H9 (cell line): ENCODE measurements around the gene FXN. TPM values are rescaled to one million over a fixed set of nuclear protein-coding genes. Genes with fewer than 3 reads are reported as not detected.

Experiments
- DNase-seq: peaks from one replicate; pipeline ENCODE4 v3.0.0-alpha.2; 2017
- H2AFZ ChIP-seq: one replicate; pipeline ENCODE4 v1.6.1; 2013; ENCODE audit warnings: mild to moderate bottlenecking, low read length, control low read depth, moderate library complexity
- H2AK5ac ChIP-seq: 2 replicates; pipeline ENCODE4 v1.6.1; 2013; ENCODE audit warnings: low read length, control low read depth, mixed read lengths; ENCODE audit not compliant: insufficient read length
- H2BK120ac ChIP-seq: one replicate; pipeline ENCODE4 v1.6.1; 2013; ENCODE audit warnings: low read depth, mild to moderate bottlenecking, low read length, control low read depth, inconsistent platforms; ENCODE audit not compliant: poor library complexity, severe bottlenecking
- H2BK12ac ChIP-seq: 2 replicates; pipeline ENCODE4 v1.6.1; 2013; ENCODE audit warnings: low read length, control low read depth, mixed read lengths, low read depth; ENCODE audit not compliant: insufficient read length
- H2BK15ac ChIP-seq: 2 replicates; pipeline ENCODE4 v1.6.1; 2013; ENCODE audit warnings: low read depth, low read length, control low read depth
- H2BK20ac ChIP-seq: one replicate; pipeline ENCODE4 v1.6.1; 2013; ENCODE audit warnings: low read depth, mild to moderate bottlenecking, low read length, control low read depth, inconsistent platforms; ENCODE audit not compliant: poor library complexity, severe bottlenecking
- H2BK5ac ChIP-seq: 2 replicates; pipeline ENCODE4 v1.6.1; 2013; ENCODE audit warnings: low read length, control low read depth, mixed read lengths; ENCODE audit not compliant: insufficient read length
- H3K14ac ChIP-seq: 2 replicates; pipeline ENCODE4 v1.6.1; 2013; ENCODE audit warnings: low read length, control low read depth; ENCODE audit not compliant: insufficient read depth
- H3K18ac ChIP-seq: 2 replicates; pipeline ENCODE4 v1.6.1; 2013; ENCODE audit warnings: low read depth, mild to moderate bottlenecking, mixed read lengths, low read length, control low read depth; ENCODE audit not compliant: insufficient read length
- H3K23ac ChIP-seq: 2 replicates; pipeline ENCODE4 v1.6.1; 2013; ENCODE audit warnings: low read length, control low read depth, mixed read lengths, low read depth; ENCODE audit not compliant: insufficient read length
- H3K23me2 ChIP-seq: 2 replicates; pipeline ENCODE4 v1.6.1; 2013; ENCODE audit warnings: low read depth, mild to moderate bottlenecking, mixed read lengths, low read length, control low read depth; ENCODE audit not compliant: insufficient read length, poor library complexity, severe bottlenecking
- H3K27ac ChIP-seq: 2 replicates; pipeline ENCODE4 v1.5.1; 2013; ENCODE audit warnings: low read length, control low read depth, mixed read lengths, low read depth; ENCODE audit not compliant: insufficient read length
- H3K27me3 ChIP-seq: 2 replicates; pipeline ENCODE4 v1.6.1; 2013; ENCODE audit warnings: low read length, control low read depth, inconsistent platforms; ENCODE audit not compliant: insufficient read depth
- H3K4ac ChIP-seq: 2 replicates; pipeline ENCODE4 v1.6.1; 2013; ENCODE audit warnings: low read depth, mild to moderate bottlenecking, control low read depth, inconsistent platforms, low read length, moderate library complexity
- H3K4me1 ChIP-seq: 2 replicates; pipeline ENCODE4 v1.6.1; 2013; ENCODE audit warnings: low read length, control low read depth, inconsistent platforms; ENCODE audit not compliant: insufficient read depth
- H3K4me2 ChIP-seq: 2 replicates; pipeline ENCODE4 v1.6.1; 2013; ENCODE audit warnings: low read length, control low read depth, mixed read lengths; ENCODE audit not compliant: insufficient read length, insufficient read depth
- H3K56ac ChIP-seq: 2 replicates; pipeline ENCODE4 v1.6.1; 2013; ENCODE audit warnings: low read depth, mild to moderate bottlenecking, mixed read lengths, low read length, control low read depth; ENCODE audit not compliant: insufficient read length
- H3K79me1 ChIP-seq: 2 replicates; pipeline ENCODE4 v1.6.1; 2013; ENCODE audit warnings: low read depth, mild to moderate bottlenecking, moderate library complexity, low read length, control low read depth, inconsistent platforms; ENCODE audit not compliant: insufficient read depth, poor library complexity, severe bottlenecking
- H3K79me2 ChIP-seq: 2 replicates; pipeline ENCODE4 v1.6.1; 2013; ENCODE audit warnings: low read length, control low read depth, inconsistent platforms; ENCODE audit not compliant: insufficient read depth
- H3K9ac ChIP-seq: 2 replicates; pipeline ENCODE4 v1.6.1; 2013; ENCODE audit warnings: low read length, control low read depth, mixed read lengths; ENCODE audit not compliant: insufficient read length; ENCODE audit errors: extremely low read depth
- H3K9me3 ChIP-seq: one replicate; pipeline ENCODE4 v1.6.1; 2013; ENCODE audit warnings: low read depth, low read length, inconsistent platforms; ENCODE audit not compliant: control insufficient read depth
- H3T11ph ChIP-seq: one replicate; pipeline ENCODE4 v1.6.1; 2013; ENCODE audit warnings: mild to moderate bottlenecking, low read length, control low read depth, inconsistent platforms
- H4K20me1 ChIP-seq: one replicate; pipeline ENCODE4 v1.6.1; 2013; ENCODE audit not compliant: control insufficient read depth, insufficient read length, insufficient read depth
- H4K5ac ChIP-seq: 2 replicates; pipeline ENCODE4 v1.6.1; 2013; ENCODE audit warnings: low read depth, mild to moderate bottlenecking, mixed read lengths, low read length, control low read depth; ENCODE audit not compliant: insufficient read length
- H4K8ac ChIP-seq: replicated peaks from 2 replicates; pipeline ENCODE4 v1.6.1; 2013; ENCODE audit warnings: low read length, control low read depth, mixed read lengths, low read depth; ENCODE audit not compliant: insufficient read length
- H4K91ac ChIP-seq: 2 replicates; pipeline ENCODE4 v1.6.1; 2013; ENCODE audit warnings: low read depth, mild to moderate bottlenecking, moderate library complexity, mixed read lengths, low read length, control low read depth; ENCODE audit not compliant: insufficient read length
- H3K27ac Mint-ChIP-seq, 3 experiments: 2 replicates in 2 of 3; 3 replicates in 1 of 3; pipeline ENCODE4 v1.8.0; 2020 to 2021; ENCODE audit warnings: mixed read lengths in 3 of 3, mild to moderate bottlenecking in 1 of 3, moderate library complexity in 1 of 3
- H3K27me3 Mint-ChIP-seq: 2 replicates; pipeline ENCODE4 v1.8.0; 2021; ENCODE audit warnings: low read depth, mild to moderate bottlenecking, moderate library complexity, mixed read lengths
- H3K36me3 Mint-ChIP-seq, 3 experiments: 2 replicates in 2 of 3; 3 replicates in 1 of 3; pipeline ENCODE4 v1.8.0; 2020 to 2021; ENCODE audit warnings: low read depth in 3 of 3, mixed read lengths in 3 of 3; ENCODE audit not compliant: insufficient read depth in 1 of 3
- H3K4me1 Mint-ChIP-seq, 2 experiments: 2 replicates each; pipeline ENCODE4 v1.8.0; 2020; ENCODE audit warnings: mixed read lengths in 2 of 2
- H3K4me3 Mint-ChIP-seq, 2 experiments: 2 replicates in 1 of 2; 3 replicates in 1 of 2; pipeline ENCODE4 v1.8.0; 2020 to 2021; ENCODE audit warnings: mild to moderate bottlenecking in 2 of 2, mixed read lengths in 2 of 2, moderate library complexity in 1 of 2
- H3K9me3 Mint-ChIP-seq, 2 experiments: 2 replicates in 1 of 2; 3 replicates in 1 of 2; pipeline ENCODE4 v1.8.0; 2020; ENCODE audit warnings: mild to moderate bottlenecking in 2 of 2, mixed read lengths in 2 of 2, moderate library complexity in 1 of 2
- WGBS: extraction: QIAGEN DNeasy Blood & Tissue Kit; methylation state at CpG from one replicate; pipeline ENCODE4 v1.1.7; 2013; ENCODE audit warnings: missing lambda C conversion rate, low lambda C conversion rate, mixed read lengths; ENCODE audit not compliant: insufficient read length; ENCODE audit errors: extremely low coverage; 5-methylcytosine and 5-hydroxymethylcytosine counted together
- total RNA-seq: library from RNA; stranded (reverse); gene quantifications from 2 replicates; pipeline ENCODE4 v1.2.1, GENCODE V29; 2021
- TF ChIP-seq, protein P1 (sequence below): fragments of 200-600 bp; sonication (generic); conservative IDR thresholded peaks from 3 replicates; pipeline ENCODE4 v1.8.0; 2021; ENCODE audit warnings: antibody characterized with exemption, mild to moderate bottlenecking

FXN gene
- total RNA-seq, 1 experiment from 2014 or later: 34.4 TPM

DNA sequence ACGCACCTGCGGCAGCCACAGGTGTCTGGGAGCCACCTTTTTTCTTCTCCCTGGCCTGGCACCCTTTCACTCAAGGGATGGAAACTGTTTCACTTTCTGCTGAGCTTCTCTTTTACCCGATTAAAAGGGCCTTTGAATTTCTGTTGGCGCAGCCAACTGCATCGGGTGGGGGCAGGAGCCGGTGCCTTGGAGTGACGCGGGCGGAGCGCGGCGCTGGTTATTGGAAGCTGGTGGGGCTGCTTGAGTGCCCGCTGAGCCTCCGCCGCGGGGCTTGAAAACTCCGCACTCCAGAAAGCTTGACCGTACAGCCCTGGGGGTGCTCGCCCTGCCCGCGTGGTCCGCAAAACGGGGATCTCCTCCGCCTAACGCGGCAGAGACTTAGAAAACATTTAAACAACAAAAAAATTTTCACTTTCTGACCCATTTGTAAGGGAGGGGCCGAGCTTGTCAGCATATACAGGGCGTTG, 86.6 kb downstream of the FXN start:
- H3K79me1 ChIP-seq: no peaks in the 10 kb centered on the region
- H3K4me1 Mint-ChIP-seq: peaks cover 18 to 20% of the 10 kb centered on the region in 2 experiments
- no peak overlapping the region for H2BK120ac ChIP-seq
- peak overlapping the region; percentile 93 to 95 for H3K4me3 Mint-ChIP-seq
- H2AFZ ChIP-seq: no peak overlapping the region
- H3K23me2 ChIP-seq: peaks cover 15% of the 10 kb centered on the region
- H3K27me3 ChIP-seq: no peaks in the 10 kb centered on the region
- peaks cover 3% of the 10 kb centered on the region; the same call in 1 of the 2 replicates for H3K79me2 ChIP-seq
- TF ChIP-seq, protein P1, sequence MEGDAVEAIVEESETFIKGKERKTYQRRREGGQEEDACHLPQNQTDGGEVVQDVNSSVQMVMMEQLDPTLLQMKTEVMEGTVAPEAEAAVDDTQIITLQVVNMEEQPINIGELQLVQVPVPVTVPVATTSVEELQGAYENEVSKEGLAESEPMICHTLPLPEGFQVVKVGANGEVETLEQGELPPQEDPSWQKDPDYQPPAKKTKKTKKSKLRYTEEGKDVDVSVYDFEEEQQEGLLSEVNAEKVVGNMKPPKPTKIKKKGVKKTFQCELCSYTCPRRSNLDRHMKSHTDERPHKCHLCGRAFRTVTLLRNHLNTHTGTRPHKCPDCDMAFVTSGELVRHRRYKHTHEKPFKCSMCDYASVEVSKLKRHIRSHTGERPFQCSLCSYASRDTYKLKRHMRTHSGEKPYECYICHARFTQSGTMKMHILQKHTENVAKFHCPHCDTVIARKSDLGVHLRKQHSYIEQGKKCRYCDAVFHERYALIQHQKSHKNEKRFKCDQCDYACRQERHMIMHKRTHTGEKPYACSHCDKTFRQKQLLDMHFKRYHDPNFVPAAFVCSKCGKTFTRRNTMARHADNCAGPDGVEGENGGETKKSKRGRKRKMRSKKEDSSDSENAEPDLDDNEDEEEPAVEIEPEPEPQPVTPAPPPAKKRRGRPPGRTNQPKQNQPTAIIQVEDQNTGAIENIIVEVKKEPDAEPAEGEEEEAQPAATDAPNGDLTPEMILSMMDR: no peak
- no peaks in the 10 kb centered on the region for H3K27me3 Mint-ChIP-seq
- H3K4me2 ChIP-seq: peak overlapping the region; percentile 82
- H2AK5ac ChIP-seq: no peak overlapping the region
- no peaks in the 10 kb centered on the region for H4K20me1 ChIP-seq
- peak overlapping the region; percentile 43 for H3K27ac ChIP-seq
- H3K9me3 ChIP-seq: no peaks in the 10 kb centered on the region
- H3K27ac Mint-ChIP-seq: peak overlapping the region; percentile 93 to 97 (median 97)
- H3K14ac ChIP-seq: peak overlapping the region; percentile 50
- H2BK15ac ChIP-seq: no peak overlapping the region
- H2BK5ac ChIP-seq: no peak overlapping the region
- H3T11ph ChIP-seq: no peak overlapping the region
- H3K36me3 Mint-ChIP-seq: peaks cover 0 to 2% (median 0%) of the 10 kb centered on the region in 3 experiments; a peak in 3 of 7 replicates
- no peak overlapping the region for H4K91ac ChIP-seq
- peak overlapping the region; percentile 70 for H3K18ac ChIP-seq
- no peak overlapping the region for H3K23ac ChIP-seq
- H4K5ac ChIP-seq: no peak overlapping the region
- no peak overlapping the region for H4K8ac ChIP-seq
- H2BK20ac ChIP-seq: no peak overlapping the region
- DNase-seq: peak; percentile 59
- no peak overlapping the region for H3K4ac ChIP-seq
- H2BK12ac ChIP-seq: no peak overlapping the region
- H3K9ac ChIP-seq: peak overlapping the region; percentile 59
- WGBS: no CpG with 5 or more reads among the region's 28 CpGs
- H3K4me1 ChIP-seq: peaks cover 6% of the 10 kb centered on the region; the same call in 1 of the 2 replicates
- no peaks in the 10 kb centered on the region; a peak in 1 of 5 replicates for H3K9me3 Mint-ChIP-seq
- no peak overlapping the region for H3K56ac ChIP-seq
